ENCODE data around the gene TXNDC5.
"Not testable (repeated sequence)": the region's sequence is repeated elsewhere in the genome, so short reads cannot be mapped to it uniquely, and the experiment has no call there.

Gene TXNDC5

GRCh38 chr6:7897461-7898192 lies 13.0 kb downstream of the TXNDC5 start:
- DNase-seq, result no peak

DNA sequence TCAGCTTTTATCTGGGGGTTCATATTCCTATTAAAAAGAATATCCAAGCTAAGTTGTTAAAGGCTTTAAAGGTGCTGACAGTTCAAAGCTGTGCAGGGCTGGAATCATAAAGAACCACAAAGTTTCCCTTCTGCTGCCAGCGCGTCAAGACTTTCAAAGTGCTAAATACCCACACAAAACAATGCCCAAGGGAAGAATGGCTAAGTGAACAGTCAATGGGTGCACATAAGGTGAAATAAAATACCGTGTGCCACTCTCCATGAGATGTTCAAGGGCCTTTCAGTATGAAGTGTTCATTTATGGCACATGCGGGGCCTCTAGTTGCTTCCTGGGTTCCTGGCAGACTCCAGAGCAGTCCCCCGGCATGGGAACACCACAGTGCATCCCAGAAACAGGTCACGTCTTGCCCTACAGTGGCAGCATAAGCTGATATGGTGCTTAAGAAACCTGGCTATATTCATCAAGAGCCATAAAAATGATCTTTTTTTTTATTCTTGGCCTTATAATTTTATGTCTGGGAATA lies 14.1 kb downstream of the TXNDC5 start:
- no peak for DNase-seq

DNA sequence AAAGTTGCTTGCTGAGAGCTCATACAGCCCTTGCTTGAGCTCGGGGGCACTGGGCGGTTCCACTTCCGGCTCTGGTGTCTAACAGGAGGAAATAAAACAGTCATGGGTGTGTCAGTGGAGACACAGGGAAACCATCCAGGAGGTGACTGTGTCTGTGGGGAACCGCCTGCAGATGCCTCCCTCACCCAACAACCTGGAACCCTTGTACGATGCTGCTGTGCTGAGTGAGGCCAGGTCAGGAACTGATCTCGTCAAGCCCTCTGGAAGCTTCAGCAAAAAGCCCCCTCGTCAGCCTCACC lies 15.5 kb downstream of the TXNDC5 start:
- DNase-seq, result no peak

DNA sequence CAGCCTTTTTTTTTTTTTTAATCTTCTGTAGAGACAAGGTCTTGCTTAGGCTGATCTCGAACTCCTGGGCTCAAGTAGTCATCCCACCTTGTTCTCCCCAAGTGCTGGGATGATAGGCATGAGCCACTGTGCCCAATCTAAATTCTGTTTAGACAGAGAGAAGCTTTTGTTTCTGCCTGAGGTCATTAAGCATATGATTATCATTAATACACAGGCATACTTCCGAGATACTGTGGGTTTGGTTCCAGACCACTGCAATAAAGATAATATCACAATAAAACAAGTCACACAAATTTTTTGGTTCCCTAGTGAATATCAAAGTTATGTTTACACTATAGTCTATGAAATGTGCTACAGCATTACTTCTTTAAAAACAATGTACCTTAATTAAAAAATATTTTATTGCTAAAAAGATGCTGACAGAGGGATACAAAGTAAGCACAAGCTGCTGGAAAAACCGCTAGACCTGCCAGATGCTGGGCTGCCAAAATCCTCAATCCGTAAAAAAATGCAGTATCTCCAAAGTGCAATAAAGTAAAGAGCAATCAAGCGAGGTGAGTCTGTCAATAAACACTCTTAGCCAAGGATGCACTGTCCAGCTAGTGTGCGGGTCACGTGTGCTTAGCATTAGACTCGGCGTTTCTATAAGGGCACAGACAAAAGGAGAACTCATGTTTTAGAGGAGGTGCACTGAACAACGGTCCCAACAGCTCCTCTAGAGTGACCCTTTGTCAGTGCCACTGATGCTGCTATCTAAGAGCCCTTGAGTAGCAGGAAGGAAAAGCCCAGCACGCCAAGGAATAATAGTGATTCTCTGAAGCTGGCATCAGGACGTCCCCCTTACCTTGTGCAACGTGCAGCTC lies 16.1 kb downstream of the TXNDC5 start:
- no peak for DNase-seq

DNA sequence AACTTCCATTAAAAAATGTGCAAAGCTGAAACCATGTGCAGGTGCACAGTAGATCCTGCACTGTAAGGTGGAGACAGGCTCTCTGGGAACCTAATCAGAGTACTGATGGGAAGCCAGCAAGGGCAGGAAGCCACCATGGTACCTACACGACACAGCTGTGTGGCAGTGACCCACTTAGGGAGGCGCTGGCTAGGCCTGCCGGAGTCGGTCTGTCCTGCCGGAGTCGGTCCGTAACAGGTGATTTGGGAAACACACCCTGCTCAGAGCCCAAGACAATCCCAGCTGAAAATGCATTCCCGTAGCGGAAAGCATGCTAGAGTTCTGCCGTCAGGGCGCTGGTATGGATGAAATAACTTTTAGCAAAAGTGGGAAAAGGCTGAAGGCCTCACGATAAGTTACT lies 17.2 kb downstream of the TXNDC5 start:
- DNase-seq, result no peak

DNA sequence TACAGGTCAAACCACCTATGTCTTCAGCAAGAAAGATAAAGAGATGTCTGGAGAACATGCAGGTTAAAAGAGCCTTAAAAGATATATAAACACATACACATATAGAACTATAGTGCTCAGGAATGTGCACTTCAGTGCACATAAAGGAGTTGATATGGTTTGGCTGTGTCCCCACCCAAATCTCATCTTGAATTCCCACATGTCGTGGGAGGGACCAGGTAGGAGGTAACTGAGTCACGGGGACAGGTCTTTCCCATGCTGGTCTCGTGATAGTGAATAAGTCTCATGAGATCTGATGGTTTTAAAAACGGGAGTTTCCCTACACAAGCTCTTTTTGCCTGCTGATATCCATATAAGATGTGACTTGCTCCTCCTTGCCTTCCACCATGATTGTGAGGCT lies 18.2 kb downstream of the TXNDC5 start:
- DNase-seq, result not testable (repeated sequence)

- no peak for DNase-seq
These were observed 19.3 kb downstream of the TXNDC5 start for GRCh38 chr6:7891078-7891872.

DNA sequence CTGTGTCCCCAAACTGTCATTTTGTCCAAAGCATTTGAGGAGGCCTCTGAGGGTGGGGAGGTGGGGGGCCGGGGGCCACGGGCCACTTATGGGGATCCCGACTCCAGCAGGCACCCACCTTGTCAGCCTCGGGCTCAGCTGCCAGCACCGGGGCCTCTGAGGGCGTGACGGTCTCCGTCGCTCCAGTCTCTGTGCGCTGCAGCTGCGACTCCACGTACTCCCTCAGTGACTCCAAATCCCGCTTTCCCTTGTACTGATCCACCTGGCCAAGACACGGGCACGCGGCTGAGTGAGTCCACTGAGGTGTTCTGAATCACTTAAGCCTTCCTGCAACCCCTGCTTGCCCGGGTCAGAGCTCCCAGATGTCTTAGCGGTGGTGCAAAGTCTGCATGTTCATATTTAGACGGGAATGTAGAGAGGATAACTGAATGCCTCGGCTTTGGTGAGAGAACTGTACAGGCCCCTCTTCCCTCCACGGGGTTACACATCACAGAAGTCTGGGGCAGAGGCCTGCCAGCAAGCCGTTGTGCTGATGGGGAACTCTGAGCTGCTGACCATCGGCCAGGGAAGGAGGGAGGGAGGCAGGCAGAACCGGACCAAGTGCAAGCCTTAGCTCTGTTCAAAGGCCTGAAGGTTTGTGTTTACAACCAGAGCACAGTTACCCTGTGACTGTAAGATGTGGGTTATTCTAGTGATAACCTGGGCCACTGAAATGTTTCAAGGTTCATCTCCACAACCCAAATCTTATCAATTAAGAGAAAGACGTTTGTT lies 21.8 kb downstream of the TXNDC5 start:
- no peak for DNase-seq

DNA sequence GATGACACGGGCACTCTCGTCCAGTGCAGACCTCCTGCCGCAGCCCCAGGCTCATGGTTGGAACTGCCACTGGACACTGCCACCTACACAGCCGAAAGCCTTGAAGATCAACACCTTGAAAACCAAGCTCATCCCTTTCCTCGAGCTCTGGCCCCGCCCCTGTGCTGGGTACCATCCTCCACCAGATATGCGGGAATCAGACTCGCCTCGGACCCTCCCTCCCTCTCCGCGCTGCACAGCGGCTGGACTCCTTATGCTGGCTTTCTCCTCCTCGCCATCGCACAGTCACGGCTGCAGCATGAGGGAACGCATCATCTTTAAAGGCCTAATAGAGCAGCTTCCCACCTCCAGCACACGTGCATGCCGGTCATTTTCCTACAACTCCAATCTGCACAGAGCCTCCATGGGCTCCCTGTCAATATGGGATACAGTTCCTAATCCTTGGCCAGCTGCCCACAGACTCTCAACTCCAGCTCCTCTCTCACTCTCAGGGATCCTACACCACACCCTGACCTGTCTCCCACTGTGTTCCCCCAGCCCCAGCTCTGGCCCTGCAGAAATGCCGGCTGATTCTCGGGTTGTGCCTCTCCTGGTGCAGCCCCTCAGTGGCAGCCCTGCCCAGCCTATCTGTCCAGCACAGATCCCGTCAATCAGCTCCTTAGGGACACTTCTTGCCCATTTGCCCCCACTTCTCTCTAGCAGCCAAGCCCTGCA lies 23.2 kb downstream of the TXNDC5 start:
- DNase-seq, result no peak

GRCh38 chr6:7886132-7886531 lies 24.5 kb downstream of the TXNDC5 start:
- no peak for DNase-seq

DNA sequence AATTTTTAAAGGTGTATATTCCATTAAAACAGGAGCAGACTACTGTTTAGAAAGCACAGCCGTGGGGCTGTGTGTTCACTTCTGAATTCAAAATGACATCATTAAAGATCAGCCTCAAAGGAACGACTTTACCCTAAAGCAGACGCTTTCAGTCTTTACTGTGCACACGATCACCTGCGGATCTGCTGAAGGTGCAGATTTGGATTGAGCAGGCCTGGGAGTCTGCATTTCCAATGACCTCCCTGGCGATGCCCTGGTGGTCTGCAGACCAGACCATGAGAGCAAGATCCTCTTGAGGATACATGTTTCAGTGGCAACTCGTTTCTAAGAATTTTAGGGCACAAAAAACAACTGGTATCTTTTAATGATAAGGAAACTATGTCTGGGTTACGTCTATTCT lies 27.2 kb downstream of the TXNDC5 start:
- no peak for DNase-seq

DNA sequence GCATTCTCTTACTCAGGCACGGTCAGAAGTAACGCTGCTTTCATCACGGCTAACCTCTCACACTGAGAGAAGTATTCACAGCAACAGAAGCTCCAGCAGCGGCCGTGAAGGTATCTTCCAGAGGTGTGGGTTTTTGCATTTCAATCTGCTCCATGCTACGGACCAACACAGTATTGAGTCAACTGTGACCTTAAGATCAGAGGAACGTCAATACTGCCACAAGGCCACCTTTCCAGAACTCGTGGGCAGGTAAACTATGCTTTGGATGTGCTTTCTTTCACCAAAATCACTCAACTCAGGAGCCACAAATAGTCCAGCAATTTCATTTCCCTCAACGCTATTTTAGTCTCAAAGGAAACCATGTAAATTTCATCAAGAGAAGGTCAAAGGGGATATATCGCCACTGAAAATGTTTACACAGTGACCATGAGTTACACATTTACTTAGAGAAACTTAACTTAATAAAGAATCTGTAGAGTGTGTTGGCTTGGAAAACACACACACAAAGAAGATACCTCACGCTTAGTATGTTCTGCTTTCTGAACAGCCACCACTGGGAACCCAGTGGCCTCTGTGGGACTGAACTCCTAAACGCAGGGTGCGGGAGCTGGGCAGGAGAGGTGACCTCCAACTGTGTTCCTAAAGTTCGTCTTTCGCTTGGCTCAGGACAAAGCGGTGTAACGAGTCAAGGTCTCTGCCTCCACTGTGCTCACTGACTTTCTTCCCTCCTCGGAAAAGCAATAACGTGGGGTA lies 27.9 kb downstream of the TXNDC5 start:
- no peak for DNase-seq

DNA sequence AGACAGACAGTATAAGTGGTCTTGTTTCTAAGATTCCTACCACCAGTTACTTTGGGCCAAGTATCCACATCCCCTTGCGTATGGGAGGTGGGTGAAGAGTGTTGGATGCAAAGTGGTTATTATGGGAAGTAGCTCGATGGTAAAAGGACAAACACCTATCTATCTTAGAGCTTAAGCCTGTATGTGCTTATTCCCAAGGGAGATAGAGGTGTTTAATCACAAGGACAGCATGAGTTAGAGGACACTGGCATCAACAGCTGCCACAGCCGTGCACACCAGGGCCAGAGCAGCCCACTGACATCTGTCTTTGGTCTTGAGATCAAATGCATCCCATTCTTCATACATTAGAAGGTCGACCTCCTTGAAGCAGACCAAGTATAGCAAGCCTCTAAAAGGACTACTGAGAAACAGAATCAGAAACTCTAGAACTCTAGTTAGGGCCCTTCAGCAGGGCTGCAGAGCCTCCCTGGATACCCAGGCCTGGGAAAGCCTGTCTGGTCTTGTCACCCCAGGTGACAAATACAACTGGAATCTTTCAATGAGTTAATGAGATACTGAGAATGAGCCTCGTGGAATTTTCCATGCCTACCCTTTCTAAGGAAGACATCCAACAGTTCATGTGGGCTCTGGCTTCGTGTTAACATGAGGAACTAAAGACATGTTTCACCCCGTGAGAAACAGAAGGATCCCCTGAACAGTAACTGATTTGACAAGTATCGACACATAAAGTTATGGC lies 28.7 kb downstream of the TXNDC5 start:
- no peak for DNase-seq

- DNase-seq, result no peak
These were observed 29.9 kb downstream of the TXNDC5 start for GRCh38 chr6:7880718-7881107.

DNA sequence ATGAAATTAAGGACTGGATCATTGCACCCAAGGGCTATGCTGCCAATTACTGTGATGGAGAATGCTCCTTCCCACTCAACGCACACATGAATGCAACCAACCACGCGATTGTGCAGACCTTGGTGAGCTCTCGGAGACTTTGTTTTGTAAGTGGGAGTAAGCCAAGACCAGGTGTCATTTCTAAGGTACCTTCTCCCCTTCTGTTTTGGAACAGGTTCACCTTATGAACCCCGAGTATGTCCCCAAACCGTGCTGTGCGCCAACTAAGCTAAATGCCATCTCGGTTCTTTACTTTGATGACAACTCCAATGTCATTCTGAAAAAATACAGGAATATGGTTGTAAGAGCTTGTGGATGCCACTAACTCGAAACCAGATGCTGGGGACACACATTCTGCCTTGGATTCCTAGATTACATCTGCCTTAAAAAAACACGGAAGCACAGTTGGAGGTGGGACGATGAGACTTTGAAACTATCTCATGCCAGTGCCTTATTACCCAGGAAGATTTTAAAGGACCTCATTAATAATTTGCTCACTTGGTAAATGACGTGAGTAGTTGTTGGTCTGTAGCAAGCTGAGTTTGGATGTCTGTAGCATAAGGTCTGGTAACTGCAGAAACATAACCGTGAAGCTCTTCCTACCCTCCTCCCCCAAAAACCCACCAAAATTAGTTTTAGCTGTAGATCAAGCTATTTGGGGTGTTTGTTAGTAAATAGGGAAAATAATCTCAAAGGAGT lies 30.4 kb downstream of the TXNDC5 start:
- DNase-seq, result no peak

DNA sequence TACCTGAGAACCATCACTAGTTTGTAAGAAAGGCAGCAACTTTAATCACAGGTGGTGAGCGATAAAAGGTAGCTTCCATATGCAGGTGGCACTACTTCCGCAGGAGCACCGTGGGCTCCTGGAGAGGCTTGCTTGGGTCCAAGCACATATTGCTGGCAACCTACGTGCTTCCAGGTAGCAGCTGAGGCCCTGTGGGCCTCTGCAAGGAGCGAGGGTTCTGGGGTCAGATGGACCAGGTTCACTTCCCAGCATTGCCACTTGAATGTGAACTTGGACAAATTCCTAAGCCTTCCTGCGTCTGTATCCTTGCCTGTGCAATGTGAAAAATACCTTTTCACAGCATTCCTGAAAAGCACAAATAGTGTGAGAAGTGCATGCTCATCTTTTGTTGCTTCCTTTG lies 31.0 kb downstream of the TXNDC5 start:
- DNase-seq, result no peak

DNA sequence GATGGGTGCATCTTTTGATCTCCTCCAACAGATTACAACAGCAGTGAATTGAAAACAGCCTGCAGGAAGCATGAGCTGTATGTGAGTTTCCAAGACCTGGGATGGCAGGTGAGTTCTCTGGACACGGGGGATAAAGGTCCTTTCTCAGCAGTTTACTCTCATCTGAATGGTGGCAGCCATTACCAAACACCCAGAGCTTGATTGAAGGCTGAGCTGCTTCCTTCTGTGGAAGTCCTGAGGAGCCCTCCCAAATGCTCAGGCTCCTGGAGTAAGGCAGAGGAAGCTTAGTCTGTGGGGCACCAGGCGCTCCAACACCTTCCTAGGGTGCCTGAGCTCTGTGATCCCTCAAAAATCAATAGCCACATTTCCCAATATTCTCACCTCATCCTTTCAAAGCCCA lies 31.5 kb downstream of the TXNDC5 start:
- no peak for DNase-seq

- no peak for DNase-seq
These were observed 32.1 kb downstream of the TXNDC5 start for GRCh38 chr6:7878401-7878964.
